Effector memory CD8-positive, alpha-beta T cell (primary cell): Measurements from ENCODE around the gene MYOM3.

Experiments used
- ATAC-seq: fragments of 150-1000 bp; cut with Tn5 transposase; replicated peaks from 2 replicates; pipeline ENCODE4 v1.10.0; 2021; ENCODE audit warnings: mild to moderate bottlenecking, moderate library complexity
- DNase-seq, 3 experiments: peaks; one replicate each; pipeline ENCODE4 v3.0.0; 2021
- H3K27ac Mint-ChIP-seq, 2 donors: one replicate each; pipeline ENCODE4 v1.8.0; 2022; ENCODE audit warnings: mild to moderate bottlenecking in 2 of 2, mixed read lengths in 2 of 2, moderate library complexity in 2 of 2
- H3K27me3 Mint-ChIP-seq, 2 donors: one replicate each; pipeline ENCODE4 v1.8.0; 2022; ENCODE audit warnings: mixed read lengths in 2 of 2
- H3K36me3 Mint-ChIP-seq: one replicate; pipeline ENCODE4 v1.8.0; 2022; ENCODE audit warnings: mild to moderate bottlenecking, moderate library complexity, mixed read lengths; ENCODE audit not compliant: insufficient read depth
- H3K4me1 Mint-ChIP-seq, 2 donors: one replicate each; pipeline ENCODE4 v1.8.0; 2022; ENCODE audit warnings: low read depth in 2 of 2, mixed read lengths in 2 of 2
- H3K4me3 Mint-ChIP-seq, 2 donors: one replicate each; pipeline ENCODE4 v1.8.0; 2022; ENCODE audit warnings: mild to moderate bottlenecking in 2 of 2, mixed read lengths in 2 of 2, moderate library complexity in 2 of 2
- H3K9me3 Mint-ChIP-seq, 2 donors: one replicate each; pipeline ENCODE4 v1.8.0; 2022; ENCODE audit warnings: mixed read lengths in 2 of 2
- total RNA-seq, 9 experiments: gene quantifications; one replicate each; lab custom pipeline; 2026; lab: John Stamatoyannopoulos, UW

Gene MYOM3
- total RNA-seq: 0 to 0.07 (median 0) reads per million in 9 experiments

DNA sequence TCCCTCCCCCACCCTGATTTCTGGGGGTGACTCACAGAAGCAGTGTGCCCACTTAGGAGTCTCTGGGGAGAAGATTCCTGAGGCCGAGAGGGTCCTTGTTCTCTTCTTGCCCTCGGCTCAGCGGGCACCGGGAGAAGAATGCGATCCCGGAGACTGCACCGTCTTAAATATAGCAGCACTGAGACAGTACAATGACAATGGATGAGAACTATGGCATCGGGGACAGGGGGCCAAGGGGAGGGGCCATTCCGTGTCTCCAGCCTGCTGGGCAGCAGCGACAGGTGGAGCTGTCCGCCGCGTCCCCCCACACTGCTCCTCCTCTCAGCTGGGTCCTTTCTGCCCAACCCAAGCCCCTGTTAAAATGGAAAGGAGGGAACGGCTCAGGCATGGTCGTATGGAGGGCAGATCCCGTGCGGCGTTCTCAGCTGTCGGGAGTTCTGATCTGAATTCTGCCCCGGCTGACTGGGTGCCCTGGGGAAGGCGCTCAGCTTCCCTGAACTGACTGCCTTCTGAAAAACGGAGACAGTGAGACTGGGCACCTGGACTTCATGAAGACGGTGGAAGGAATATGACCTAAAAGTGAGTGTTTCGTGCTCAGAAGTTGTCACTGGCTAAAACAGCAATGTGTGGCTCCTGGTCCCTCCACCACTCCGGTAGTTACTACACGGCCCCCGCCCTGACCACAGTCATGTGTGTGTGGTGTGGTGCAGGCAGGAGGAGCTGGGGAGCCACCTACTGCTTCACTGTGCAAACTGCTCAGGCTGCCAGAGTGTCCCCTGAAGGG lies at the start of gene MYOM3:
MYOM3 (minus strand) TSS at position 140 of the 784 bp plus-strand sequence. CDS start 3,499 bp downstream, outside the sequence.
- H3K4me3 Mint-ChIP-seq: peak within 1 kb of the TSS in 1 of 2 donors; percentile 20

GRCh38 chr1:24161270-24161669 lies 49.3 kb upstream of the MYOM3 start:
- Mint-ChIP-seq H3K27ac (peak overlapping the region in 1 of 2 donors; percentile 11), H3K4me3 (no peak overlapping the region), H3K36me3 (peaks cover 3% of the 10 kb centered on the region), H3K4me1 (no peaks in the 10 kb centered on the region), H3K9me3 (no peaks in the 10 kb centered on the region), H3K27me3 (no peaks in the 10 kb centered on the region)
- no peak for ATAC-seq
- DNase-seq: no peak

More for the DNA sequence above, at the start of gene MYOM3:
- ATAC-seq: peak; percentile 96
- Mint-ChIP-seq H3K4me1 (peaks cover 12 to 14% of the 10 kb centered on the region in 2 donors), H3K27ac (no peak within 1 kb of the TSS), H3K36me3 (no peaks in the 10 kb centered on the region), H3K9me3 (no peaks in the 10 kb centered on the region), H3K27me3 (peaks cover 32 to 79% of the 10 kb centered on the region in 2 donors)
- DNase-seq: peak; percentile 28 to 36 (median 28)

GRCh38 chr1:24159366-24159765 lies 47.4 kb upstream of the MYOM3 start:
- Mint-ChIP-seq H3K36me3 (peaks cover 4% of the 10 kb centered on the region), H3K27me3 (no peaks in the 10 kb centered on the region), H3K4me1 (no peaks in the 10 kb centered on the region), H3K4me3 (no peak overlapping the region), H3K9me3 (no peaks in the 10 kb centered on the region), H3K27ac (peak overlapping the region in 1 of 2 donors; percentile 42)
- no peak for ATAC-seq
- DNase-seq: no peak

DNA sequence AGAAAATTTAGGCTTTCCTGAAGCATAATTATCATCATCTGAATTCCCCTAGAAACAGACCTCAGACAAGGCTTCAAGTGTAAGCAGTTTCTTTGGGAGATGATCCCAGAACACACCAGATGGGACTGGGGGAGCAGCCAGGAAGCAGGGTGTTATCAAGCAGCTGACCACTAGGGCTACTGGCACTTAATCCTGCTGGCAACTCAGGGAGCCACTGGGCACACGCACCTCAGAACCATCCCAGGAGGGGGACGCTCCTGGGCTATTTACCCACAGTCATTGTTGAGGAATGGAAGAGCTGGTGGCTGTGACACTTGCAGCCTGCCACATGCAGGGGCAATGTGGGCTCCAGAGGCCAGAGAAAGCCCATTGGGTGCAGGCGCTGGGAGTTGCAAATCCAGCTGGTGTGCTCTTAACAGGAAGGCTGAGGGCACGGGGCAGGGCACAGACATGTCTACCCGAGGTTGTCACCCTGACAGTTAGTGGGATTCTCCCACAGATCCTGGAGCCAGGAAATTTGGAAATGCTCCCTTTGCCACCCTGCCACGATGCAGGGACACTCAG lies 46.1 kb upstream of the MYOM3 start:
- Mint-ChIP-seq H3K27ac (no peak overlapping the region), H3K4me3 (no peak overlapping the region), H3K4me1 (no peaks in the 10 kb centered on the region), H3K9me3 (no peaks in the 10 kb centered on the region), H3K27me3 (peaks cover 0 to 6% of the 10 kb centered on the region in 2 donors), H3K36me3 (peaks cover 4% of the 10 kb centered on the region)
- no peak for DNase-seq
- no peak for ATAC-seq

- H3K9me3 Mint-ChIP-seq: no peaks in the 10 kb centered on the region
- H3K27me3 Mint-ChIP-seq: peaks cover 0 to 19% of the 10 kb centered on the region in 2 donors
- DNase-seq (no peak), ATAC-seq (no peak)
- H3K27ac Mint-ChIP-seq: no peak overlapping the region
- no peaks in the 10 kb centered on the region for H3K4me1 Mint-ChIP-seq
- no peak overlapping the region for H3K4me3 Mint-ChIP-seq
- peaks cover 4% of the 10 kb centered on the region for H3K36me3 Mint-ChIP-seq
Observed at GRCh38 chr1:24156542-24157260, 44.8 kb upstream of the MYOM3 start.

DNA sequence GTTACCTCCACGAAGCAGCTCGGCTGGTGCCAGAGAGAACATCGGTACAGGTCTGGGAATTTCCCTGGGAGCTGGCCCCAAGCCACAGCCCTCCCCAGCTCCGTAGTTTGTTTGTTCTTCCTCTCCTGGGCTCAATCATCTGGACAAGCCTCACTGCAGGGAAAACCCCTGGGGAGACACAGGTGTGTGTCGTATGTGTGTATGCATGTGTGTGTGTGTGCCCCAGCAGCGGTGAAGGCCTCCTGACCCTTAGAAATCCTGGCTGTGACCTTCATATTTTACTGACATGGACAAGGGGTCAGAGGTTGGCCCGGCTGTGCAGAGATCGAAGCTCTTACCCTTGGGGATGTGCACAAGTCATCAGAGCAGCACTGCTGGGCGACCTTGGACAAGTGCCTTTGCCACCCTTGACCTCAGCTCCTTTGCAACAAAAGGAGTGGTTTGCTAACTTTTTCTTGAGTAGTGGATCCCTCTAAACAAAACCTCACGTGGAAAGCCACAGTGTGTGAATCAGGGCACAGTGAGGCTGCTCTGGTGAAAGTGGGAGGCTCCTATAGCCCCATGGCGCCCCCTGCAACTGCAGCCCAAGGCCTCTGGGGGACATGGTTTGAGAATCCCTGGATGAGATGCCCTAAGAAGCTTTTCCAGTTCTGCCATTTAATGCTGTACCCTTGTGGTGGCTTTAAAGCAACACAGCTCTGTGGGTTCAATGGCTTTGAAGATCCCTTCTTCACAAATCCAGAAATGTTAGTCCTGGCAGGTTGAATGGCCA lies 43.3 kb upstream of the MYOM3 start:
- Mint-ChIP-seq H3K27me3 (peaks cover 4 to 34% of the 10 kb centered on the region in 2 donors), H3K4me1 (peaks cover 4 to 6% of the 10 kb centered on the region in 2 donors), H3K36me3 (peaks cover 4% of the 10 kb centered on the region), H3K4me3 (no peak overlapping the region), H3K9me3 (no peaks in the 10 kb centered on the region), H3K27ac (no peak overlapping the region)
- ATAC-seq (no peak), DNase-seq (no peak)

GRCh38 chr1:24154215-24154614 lies 42.3 kb upstream of the MYOM3 start:
- Mint-ChIP-seq H3K4me3 (no peak overlapping the region), H3K27me3 (peaks cover 6 to 44% of the 10 kb centered on the region in 2 donors), H3K4me1 (peaks cover 7 to 9% of the 10 kb centered on the region in 2 donors), H3K36me3 (peaks cover 4% of the 10 kb centered on the region), H3K27ac (no peak overlapping the region), H3K9me3 (no peaks in the 10 kb centered on the region)
- no peak for ATAC-seq
- no peak for DNase-seq

DNA sequence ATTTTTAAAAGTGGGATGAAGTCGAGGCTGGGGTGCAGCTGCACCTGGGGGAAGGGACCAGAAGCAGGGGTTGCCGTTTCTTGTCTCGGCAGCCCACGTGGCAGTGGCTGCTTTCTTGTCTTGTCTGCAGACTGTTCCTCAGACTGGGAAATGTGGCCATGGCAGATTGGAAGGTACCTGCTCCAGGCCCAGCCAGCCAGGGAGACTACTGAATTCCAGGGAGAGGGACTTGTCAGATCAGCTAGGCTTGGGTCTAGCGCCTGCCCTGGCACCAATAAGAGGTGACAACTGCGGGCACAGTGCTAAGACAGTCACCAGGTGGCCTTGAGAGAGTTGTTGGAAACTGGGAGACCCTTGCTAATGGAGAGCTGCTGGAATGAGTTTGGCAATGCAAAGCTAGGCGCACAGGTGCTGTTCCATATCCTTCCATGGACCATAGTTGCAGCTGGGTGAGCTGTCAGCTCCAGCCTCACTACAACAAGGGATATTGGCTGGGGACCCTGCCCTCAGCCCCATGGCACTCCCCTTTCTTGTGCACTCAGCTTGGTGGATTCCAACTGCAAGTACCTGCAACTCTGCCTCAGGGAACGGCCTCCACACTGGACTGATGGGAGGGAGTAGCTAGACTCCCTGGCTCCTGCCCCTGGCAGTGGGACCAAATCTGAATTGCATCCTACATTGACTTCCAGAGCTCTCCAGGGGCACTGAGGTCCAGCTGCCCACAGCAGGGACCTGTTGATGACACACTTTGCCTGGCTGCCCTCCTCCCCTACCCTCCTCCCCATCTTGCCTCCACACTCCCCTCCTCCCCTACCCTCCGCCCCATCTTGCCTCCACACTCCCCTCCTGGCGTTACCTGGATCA lies 40.9 kb upstream of the MYOM3 start:
- no peak overlapping the region for H3K4me3 Mint-ChIP-seq

GRCh38 chr1:24151175-24151533 lies 39.2 kb upstream of the MYOM3 start:
- H3K27ac Mint-ChIP-seq: no peak overlapping the region
- no peak for DNase-seq
- H3K4me1 Mint-ChIP-seq: peaks cover 7 to 9% of the 10 kb centered on the region in 2 donors
- no peaks in the 10 kb centered on the region for H3K9me3 Mint-ChIP-seq
- peaks cover 29 to 72% of the 10 kb centered on the region in 2 donors for H3K27me3 Mint-ChIP-seq
- no peaks in the 10 kb centered on the region for H3K36me3 Mint-ChIP-seq
- H3K4me3 Mint-ChIP-seq: no peak overlapping the region
- ATAC-seq: no peak

More for the DNA sequence above, 40.9 kb upstream of the MYOM3 start:
- no peak for DNase-seq
- ATAC-seq: no peak
- Mint-ChIP-seq H3K27ac (no peak overlapping the region), H3K27me3 (peaks cover 13 to 57% of the 10 kb centered on the region in 2 donors), H3K36me3 (peaks cover 4% of the 10 kb centered on the region), H3K4me1 (peaks cover 7 to 9% of the 10 kb centered on the region in 2 donors), H3K9me3 (no peaks in the 10 kb centered on the region)

GRCh38 chr1:24150234-24151174 lies 38.6 kb upstream of the MYOM3 start:
- Mint-ChIP-seq H3K4me1 (peaks cover 7 to 9% of the 10 kb centered on the region in 2 donors), H3K27me3 (peaks cover 31 to 78% of the 10 kb centered on the region in 2 donors), H3K9me3 (no peaks in the 10 kb centered on the region), H3K4me3 (peak overlapping the region; percentile 43 to 54), H3K36me3 (no peaks in the 10 kb centered on the region), H3K27ac (no peak overlapping the region)
- DNase-seq (peak; percentile 85 to 92 (median 86)), ATAC-seq (peak; percentile 98)

- H3K27ac Mint-ChIP-seq: no peak overlapping the region
- no peak for DNase-seq
Observed at GRCh38 chr1:24149866-24150233, 37.9 kb upstream of the MYOM3 start.

More at GRCh38 chr1:24149866-24150233, 37.9 kb upstream of the MYOM3 start:
- peak overlapping the region in 1 of 2 donors; percentile 54 for H3K4me3 Mint-ChIP-seq
- H3K9me3 Mint-ChIP-seq: no peaks in the 10 kb centered on the region
- peaks cover 31 to 81% of the 10 kb centered on the region in 2 donors for H3K27me3 Mint-ChIP-seq
- H3K36me3 Mint-ChIP-seq: peaks cover 2% of the 10 kb centered on the region
- H3K4me1 Mint-ChIP-seq: peaks cover 7 to 9% of the 10 kb centered on the region in 2 donors
- no peak for ATAC-seq
